A673 (cell line): ENCODE data around the gene RPL35A. TPM values are rescaled to one million over a fixed set of nuclear protein-coding genes. Genes with fewer than 3 reads are reported as not detected.
"Not testable (repeated sequence)": the region's sequence is repeated elsewhere in the genome, so short reads cannot be mapped to it uniquely, and the experiment has no call there.

Experiments used
- BruUV-seq: library from RNA; stranded (reverse); fragments of 400-500 nt; replicated peaks from 2 replicates; lab custom pipeline; 2021; lab: Mats Ljungman, UMichigan
- CTCF ChIA-PET: fragments of 300-600 bp; sonication (Branson Sonifier 250); formaldehyde crosslinking; loops from one replicate; lab custom pipeline; 2022; ENCODE audit warnings: antibody characterized with exemption; lab: Charles Lee
- POLR2A ChIA-PET: fragments of 300-600 bp; sonication (Branson Sonifier 250); formaldehyde crosslinking; loops from one replicate; lab custom pipeline; 2022; ENCODE audit warnings: antibody characterized with exemption; ENCODE audit not compliant: low non-redundant PET; lab: Charles Lee
- DNase-seq: peaks from one replicate; pipeline ENCODE4 v3.0.0-alpha.2; 2015; ENCODE audit warnings: low spot score
- H3K27ac ChIP-seq: fragments of 200-600 bp; sonication (generic); 2 replicates; pipeline ENCODE4 v1.5.1; 2016; ENCODE audit warnings: mixed run types, low read depth, mild to moderate bottlenecking, mixed read lengths, antibody characterized with exemption, low read length; ENCODE audit not compliant: poor library complexity, severe bottlenecking
- H3K27me3 ChIP-seq: fragments of 200-600 bp; sonication (generic); replicated peaks from 2 replicates; pipeline ENCODE4 v1.6.1; 2017; ENCODE audit warnings: mixed run types, low read depth, mild to moderate bottlenecking, mixed read lengths, antibody characterized with exemption, low read length; ENCODE audit not compliant: insufficient read depth, poor library complexity
- H3K36me3 ChIP-seq: fragments of 200-600 bp; sonication (generic); 2 replicates; pipeline ENCODE4 v1.6.1; 2016; ENCODE audit warnings: mixed run types, mild to moderate bottlenecking, mixed read lengths, antibody characterized with exemption, low read length; ENCODE audit not compliant: insufficient read depth, poor library complexity, severe bottlenecking
- H3K4me1 ChIP-seq: fragments of 200-600 bp; sonication (generic); 2 replicates; pipeline ENCODE4 v1.6.1; 2017; ENCODE audit warnings: mixed run types, mild to moderate bottlenecking, mixed read lengths, antibody characterized with exemption, low read length; ENCODE audit not compliant: insufficient read depth, poor library complexity, severe bottlenecking
- H3K4me3 ChIP-seq: fragments of 200-600 bp; sonication (generic); 2 replicates; pipeline ENCODE4 v1.5.1; 2016; ENCODE audit warnings: low read depth, mixed run types, mild to moderate bottlenecking, mixed read lengths, low read length; ENCODE audit not compliant: poor library complexity, severe bottlenecking
- H3K9me3 ChIP-seq: fragments of 200-600 bp; sonication (generic); 2 replicates; pipeline ENCODE4 v1.6.1; 2016; ENCODE audit warnings: mixed run types, low read depth, mild to moderate bottlenecking, mixed read lengths, antibody characterized with exemption, low read length; ENCODE audit not compliant: poor library complexity, severe bottlenecking
- EZH2 ChIP-seq: fragments of 200-600 bp; sonication (generic); IDR thresholded peaks from 2 replicates; pipeline ENCODE4 v1.6.1; 2017; ENCODE audit warnings: borderline replicate concordance, low read depth, mild to moderate bottlenecking, mixed read lengths, antibody characterized with exemption, low read length; ENCODE audit not compliant: poor library complexity, severe bottlenecking
- intact Hi-C: fragments of 100-400 bp; cut with micrococcal nuclease; formaldehyde crosslinking; loops from one replicate; pipeline ENCODE4 v1.10.0; 2022; ENCODE audit not compliant: unreplicated experiment
- total RNA-seq: library from RNA; stranded (reverse); gene quantifications from 2 replicates; pipeline ENCODE4 v1.2.3, GENCODE V29; 2021
- TF ChIP-seq, protein P1 (sequence below): fragments of 300-800, 200-600 bp; sonication (generic); conservative IDR thresholded peaks from 2 replicates; pipeline ENCODE4 v1.5.1; 2017; ENCODE audit warnings: low read depth, mild to moderate bottlenecking, antibody characterized with exemption, low read length, moderate library complexity, mixed read lengths

The RPL35A gene
- total RNA-seq, 1 experiment from 2014 or later, result 1,102 TPM

- POLR2A ChIA-PET, result interaction anchor here (0.7 kb wide), 1 partner anchor 23 kb away, joined by 3 read pairs; no protein-coding TSS in a partner anchor
These were observed 23.6 kb upstream of the RPL35A start for GRCh38 chr3:197926418-197926817.

DNA sequence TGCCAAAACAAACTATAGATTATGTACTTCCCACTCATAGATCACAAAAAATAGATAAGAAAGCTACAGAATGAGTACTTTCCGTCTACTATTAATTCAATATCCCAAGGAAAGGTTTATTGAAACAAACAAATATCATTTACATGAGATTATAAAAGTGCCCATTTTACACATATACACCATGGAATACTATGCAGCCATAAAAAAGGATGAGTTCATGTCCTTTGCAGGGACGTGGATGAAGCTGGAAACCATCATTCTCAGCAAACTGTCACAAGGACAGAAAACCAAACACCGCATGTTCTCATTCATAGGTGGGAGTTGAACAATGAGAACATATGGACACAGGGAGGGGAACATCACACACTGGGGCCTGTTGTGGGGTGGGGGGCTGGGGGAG lies 22.4 kb upstream of the RPL35A start:
- H3K36me3 ChIP-seq, BruUV-seq, H3K27me3 ChIP-seq, DNase-seq, H3K4me3 ChIP-seq, intact Hi-C loops, CTCF ChIA-PET, H3K27ac ChIP-seq, H3K4me1 ChIP-seq, POLR2A ChIA-PET, H3K9me3 ChIP-seq: not testable (repeated sequence)

More at GRCh38 chr3:197926418-197926817, 23.6 kb upstream of the RPL35A start:
- intact Hi-C loops, result no loop called here
- Histone ChIP-seq H3K27me3 (no peaks in the 10 kb centered on the region), H3K4me3 (no peak overlapping the region), H3K4me1 (no peaks in the 10 kb centered on the region), H3K9me3 (no peaks in the 10 kb centered on the region), H3K36me3 (no peaks in the 10 kb centered on the region), H3K27ac (no peak overlapping the region)
- TF ChIP-seq, protein P1, sequence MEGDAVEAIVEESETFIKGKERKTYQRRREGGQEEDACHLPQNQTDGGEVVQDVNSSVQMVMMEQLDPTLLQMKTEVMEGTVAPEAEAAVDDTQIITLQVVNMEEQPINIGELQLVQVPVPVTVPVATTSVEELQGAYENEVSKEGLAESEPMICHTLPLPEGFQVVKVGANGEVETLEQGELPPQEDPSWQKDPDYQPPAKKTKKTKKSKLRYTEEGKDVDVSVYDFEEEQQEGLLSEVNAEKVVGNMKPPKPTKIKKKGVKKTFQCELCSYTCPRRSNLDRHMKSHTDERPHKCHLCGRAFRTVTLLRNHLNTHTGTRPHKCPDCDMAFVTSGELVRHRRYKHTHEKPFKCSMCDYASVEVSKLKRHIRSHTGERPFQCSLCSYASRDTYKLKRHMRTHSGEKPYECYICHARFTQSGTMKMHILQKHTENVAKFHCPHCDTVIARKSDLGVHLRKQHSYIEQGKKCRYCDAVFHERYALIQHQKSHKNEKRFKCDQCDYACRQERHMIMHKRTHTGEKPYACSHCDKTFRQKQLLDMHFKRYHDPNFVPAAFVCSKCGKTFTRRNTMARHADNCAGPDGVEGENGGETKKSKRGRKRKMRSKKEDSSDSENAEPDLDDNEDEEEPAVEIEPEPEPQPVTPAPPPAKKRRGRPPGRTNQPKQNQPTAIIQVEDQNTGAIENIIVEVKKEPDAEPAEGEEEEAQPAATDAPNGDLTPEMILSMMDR, result peak; percentile 64
- no peak for TF ChIP-seq EZH2
- DNase-seq, result peak; percentile 18
- no TSS peak for BruUV-seq
- CTCF ChIA-PET, result no interaction called here

GRCh38 chr3:197936819-197937384 lies 13.1 kb upstream of the RPL35A start:
- CTCF ChIA-PET, result no interaction called here
- no TSS peak for BruUV-seq
- DNase-seq, result no peak
- no peaks in the 10 kb centered on the region for H3K36me3 ChIP-seq
- no peak for TF ChIP-seq EZH2
- TF ChIP-seq, protein P1, result no peak
- peaks cover 3% of the 10 kb centered on the region for H3K4me1 ChIP-seq
- no peak overlapping the region for H3K4me3 ChIP-seq
- H3K27ac ChIP-seq, result no peak overlapping the region
- POLR2A ChIA-PET, result no interaction called here
- no peaks in the 10 kb centered on the region for H3K9me3 ChIP-seq
- no peaks in the 10 kb centered on the region for H3K27me3 ChIP-seq
- intact Hi-C loops, result no loop called here
